HG03571 (cell line): ENCODE data around the gene FUT8.

Experiments used
- ATAC-seq: cut with Tn5 transposase; IDR thresholded peaks from one replicate; pipeline ENCODE4 v1.9.1; 2021; ENCODE audit not compliant: unreplicated experiment

The FUT8 gene

GRCh38 chr14:65487783-65488494, 75.4 kb downstream of the FUT8 start:
- no peak for ATAC-seq

DNA sequence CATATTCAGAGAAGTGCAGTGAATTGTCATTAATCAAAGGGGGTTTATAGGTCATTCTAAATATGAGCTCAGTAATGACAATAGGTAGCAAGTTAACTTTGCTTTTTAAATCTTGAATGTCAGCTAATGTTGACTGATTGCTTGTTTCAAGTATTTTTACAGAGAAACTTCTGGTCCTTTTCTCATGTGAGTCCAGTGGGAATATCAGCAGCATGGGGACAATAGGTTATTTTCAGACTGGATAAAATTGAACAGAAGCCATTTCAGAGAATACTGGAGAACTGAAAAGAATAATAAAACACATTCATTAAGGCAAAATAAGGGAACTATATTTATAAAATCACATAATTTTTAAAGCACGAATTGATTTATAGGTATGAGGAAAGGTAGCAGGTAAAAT, 78.7 kb downstream of the FUT8 start:
- ATAC-seq, result no peak

- ATAC-seq, result no peak
Measured at GRCh38 chr14:65492266-65492665, 79.7 kb downstream of the FUT8 start.

- no peak for ATAC-seq
Measured at GRCh38 chr14:65495196-65495595, 82.7 kb downstream of the FUT8 start.

GRCh38 chr14:65496178-65496993, 83.9 kb downstream of the FUT8 start:
- no peak for ATAC-seq

DNA sequence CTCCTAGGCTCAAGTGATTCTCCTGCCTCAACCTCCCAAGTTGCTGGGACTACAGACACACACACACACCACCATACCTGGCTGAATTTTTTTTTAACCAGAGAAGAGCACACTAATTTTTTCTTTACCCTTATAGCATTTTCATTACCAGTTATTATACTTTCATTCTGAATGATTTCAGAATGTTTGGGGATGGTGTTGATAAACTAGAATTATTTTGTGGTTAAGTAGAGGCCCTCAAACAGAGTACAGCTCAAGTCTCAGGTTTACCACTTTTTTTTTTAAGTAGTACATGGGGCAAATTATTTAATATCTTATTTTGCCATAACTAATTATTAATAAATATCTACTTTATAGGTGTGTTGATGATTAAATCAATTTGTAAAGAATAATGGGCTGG, 86.6 kb downstream of the FUT8 start:
- no peak for ATAC-seq

- no peak for ATAC-seq
Measured at GRCh38 chr14:65500075-65500474, 87.5 kb downstream of the FUT8 start.

- no peak for ATAC-seq
Measured at GRCh38 chr14:65501328-65501727, 88.8 kb downstream of the FUT8 start.

DNA sequence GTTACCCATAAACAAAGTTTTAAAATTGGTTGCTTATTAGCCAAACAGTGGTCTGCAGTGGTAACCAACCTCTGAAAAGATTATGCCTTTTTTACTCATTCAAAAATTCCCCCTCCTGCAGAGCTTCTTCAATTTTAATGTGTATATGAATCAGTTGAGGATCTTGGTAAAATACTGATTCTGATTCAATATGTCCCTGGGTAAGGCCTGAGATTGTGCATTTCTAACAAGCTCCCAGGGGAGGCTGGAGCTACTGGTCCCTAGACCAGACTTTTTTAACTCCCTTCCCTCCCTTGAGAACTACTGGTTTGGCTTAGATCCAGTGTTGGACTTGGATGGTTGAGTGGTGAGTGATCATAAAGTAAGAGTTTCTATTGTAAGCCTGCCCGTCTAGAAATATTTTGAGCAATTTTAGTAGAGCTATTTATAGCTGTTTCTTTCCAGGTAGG, 90.2 kb downstream of the FUT8 start:
- peak; percentile 47 for ATAC-seq

GRCh38 chr14:65503771-65504170, 91.2 kb downstream of the FUT8 start:
- no peak for ATAC-seq

DNA sequence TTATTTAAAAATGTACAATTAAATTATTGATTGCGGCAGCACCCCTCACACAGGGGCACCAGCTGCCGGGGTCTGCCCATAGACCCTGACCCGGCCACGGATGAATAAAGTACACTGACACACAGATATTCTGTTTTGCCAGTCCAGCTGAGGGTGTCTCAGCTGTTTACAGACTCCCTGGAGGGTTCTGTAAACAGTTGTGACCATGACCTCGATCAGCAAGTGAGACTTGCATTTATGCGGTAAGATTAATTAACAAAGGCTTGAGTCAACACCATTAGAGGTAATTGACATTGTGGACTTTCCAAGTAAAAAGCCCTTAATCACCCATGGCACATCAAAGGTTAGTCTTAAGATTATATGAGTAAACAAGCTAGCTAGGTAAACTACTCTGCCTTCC, 94.3 kb downstream of the FUT8 start:
- no peak for ATAC-seq

- no peak for ATAC-seq
Measured at GRCh38 chr14:65509842-65510241, 97.3 kb downstream of the FUT8 start.

DNA sequence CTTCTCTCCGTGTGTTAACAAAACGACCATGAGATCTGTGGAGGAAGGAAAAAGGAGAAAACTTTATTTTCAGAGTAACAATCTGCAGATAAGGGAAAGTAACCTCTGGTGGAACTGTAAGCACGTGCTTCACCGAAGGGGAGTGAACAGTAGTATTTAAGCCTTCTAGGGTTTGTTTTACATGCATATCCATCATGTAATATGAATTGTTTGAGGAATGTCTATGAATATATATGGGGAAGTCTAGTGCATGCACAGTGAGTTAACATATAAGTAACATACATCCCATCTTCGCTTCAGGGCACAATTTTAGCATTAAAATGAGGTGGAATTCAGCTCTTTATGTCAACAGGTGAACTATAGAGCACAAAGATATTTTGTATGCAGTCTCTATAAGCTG, 101.1 kb downstream of the FUT8 start:
- ATAC-seq, result no peak

GRCh38 chr14:65517635-65518542, 105.4 kb downstream of the FUT8 start:
- no peak for ATAC-seq

DNA sequence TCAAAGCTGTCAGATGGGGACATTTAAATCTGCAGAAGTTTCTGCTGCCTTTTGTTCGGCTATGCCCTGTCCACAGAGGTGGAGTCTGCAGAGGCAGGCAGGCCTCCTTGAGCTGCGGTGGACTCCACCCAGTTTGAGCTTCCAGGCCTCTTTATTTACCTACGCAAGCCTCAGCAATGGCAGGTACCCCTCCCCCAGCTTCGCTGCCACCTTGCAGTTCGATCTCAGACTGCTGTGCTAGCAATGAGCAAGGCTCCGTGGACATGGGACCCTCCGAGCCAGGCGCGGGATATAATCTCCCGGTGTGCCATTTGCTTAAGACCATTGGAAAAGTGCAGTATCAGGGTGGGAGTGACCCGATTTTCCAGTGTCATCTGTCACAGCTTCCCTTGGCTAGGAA, 115.5 kb downstream of the FUT8 start:
- ATAC-seq, result no peak

GRCh38 chr14:65531148-65531547, 118.6 kb downstream of the FUT8 start:
- no peak for ATAC-seq

DNA sequence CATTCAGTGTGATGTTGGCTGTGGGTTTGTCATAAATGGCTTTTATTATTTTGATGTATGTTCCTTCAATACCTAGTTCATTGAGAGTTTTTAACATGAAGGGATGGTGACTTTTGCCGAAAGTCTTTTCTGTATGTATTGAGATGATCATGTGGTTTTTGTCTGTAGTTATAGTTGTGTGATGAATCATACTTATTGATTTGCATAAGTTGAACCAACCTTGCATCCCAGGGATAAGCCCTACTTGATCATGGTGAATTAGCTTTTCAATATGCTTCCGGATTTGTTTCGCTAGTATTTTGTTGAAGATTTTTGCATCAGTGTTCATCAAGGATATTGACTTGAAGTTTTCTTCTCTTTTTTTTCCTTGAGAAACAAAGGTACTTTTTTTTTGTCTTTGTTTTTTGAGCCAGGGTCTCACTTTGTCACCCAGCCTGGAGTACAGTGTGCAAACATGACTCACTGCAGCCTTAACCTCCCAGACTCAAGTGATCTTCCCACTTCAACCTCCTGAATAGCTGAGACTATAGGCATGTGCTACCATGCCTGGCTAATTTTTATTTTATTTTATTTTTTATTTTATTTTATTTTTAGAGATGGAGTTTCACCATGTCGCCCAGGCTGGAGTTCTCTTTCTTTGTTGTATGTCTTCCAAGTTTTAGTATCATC, 121.3 kb downstream of the FUT8 start:
- ATAC-seq, result no peak

GRCh38 chr14:65536781-65537423, 124.4 kb downstream of the FUT8 start:
- ATAC-seq, result no peak

GRCh38 chr14:65548878-65549277, 136.3 kb downstream of the FUT8 start:
- no peak for ATAC-seq

GRCh38 chr14:65549429-65549828, 136.9 kb downstream of the FUT8 start:
- no peak for ATAC-seq
